T-cell (primary cell): Measurements from ENCODE around the gene TOX4. TPM values are rescaled to one million over a fixed set of nuclear protein-coding genes. Genes with fewer than 3 reads are reported as not detected.
A peak's percentile ranks its signal among the peaks of the same experiment; 100 is the strongest.

Experiments used
- ATAC-seq, 4 experiments: fragments of 200-7000 bp in 3 of 4; fragments of 150-1000 bp in 1 of 4; cut with Tn5 transposase; replicated peaks in 1 of 4; 1 replicate in 3 of 4; 2 replicates in 1 of 4; pipeline ENCODE4 v1.10.0; 2021; ENCODE audit warnings: moderate library complexity in 3 of 4, mild to moderate bottlenecking in 2 of 4, moderate number of reproducible peaks in 1 of 4
- CTCF ChIA-PET, 2 donors: fragments of 300-600 bp; sonication (Branson Sonifier 250); formaldehyde crosslinking; loops; one replicate each; lab custom pipeline; 2022; ENCODE audit warnings: antibody characterized with exemption in 2 of 2; lab: Charles Lee
- POLR2A ChIA-PET, 2 donors: fragments of 300-600 bp; sonication (Branson Sonifier 250); formaldehyde crosslinking; loops; one replicate each; lab custom pipeline; 2022; ENCODE audit warnings: antibody characterized with exemption in 2 of 2; lab: Charles Lee
- DNase-seq, 35 experiments: peaks; one replicate each; pipeline versions ENCODE4 v3.0.0 to v3.0.0-alpha.2; 2013 to 2023
- H3K27ac ChIP-seq: one replicate; pipeline ENCODE4 v1.5.1; 2013; ENCODE audit warnings: low read length
- H3K27me3 ChIP-seq, 2 experiments: replicated peaks in 1 of 2; 1 replicate in 1 of 2; 2 replicates in 1 of 2; pipeline versions ENCODE4 v1.6.1 to v1.7.0; 2013; ENCODE audit warnings: low read length in 1 of 2, mixed read lengths in 1 of 2; ENCODE audit not compliant: control insufficient read depth in 2 of 2, insufficient read depth in 2 of 2; ENCODE audit errors: extremely low read depth in 1 of 2
- H3K36me3 ChIP-seq, 2 donors: 1 replicate in 1 of 2; 2 replicates in 1 of 2; pipeline versions ENCODE4 v1.6.1 to v1.7.0; 2013; ENCODE audit warnings: low read length in 1 of 2; ENCODE audit not compliant: control insufficient read depth in 2 of 2, insufficient read depth in 1 of 2; ENCODE audit errors: extremely low read depth in 1 of 2
- H3K4me1 ChIP-seq, 2 experiments: 1 replicate in 1 of 2; 2 replicates in 1 of 2; pipeline versions ENCODE4 v1.6.1 to v1.7.0; 2013; ENCODE audit warnings: low read length in 2 of 2, mixed read lengths in 1 of 2; ENCODE audit not compliant: insufficient read depth in 2 of 2, control insufficient read depth in 1 of 2; ENCODE audit errors: extremely low read depth in 1 of 2
- H3K4me3 ChIP-seq, 2 donors: 1 replicate in 1 of 2; 2 replicates in 1 of 2; pipeline versions ENCODE4 v1.5.1 to v1.7.0; 2013; ENCODE audit warnings: mild to moderate bottlenecking in 2 of 2, low read length in 1 of 2, moderate library complexity in 1 of 2; ENCODE audit not compliant: control insufficient read depth in 1 of 2; ENCODE audit errors: extremely low read depth in 1 of 2
- H3K9me3 ChIP-seq: 2 replicates; pipeline ENCODE4 v1.7.0; 2013
- H3K27ac Mint-ChIP-seq, 2 donors: one replicate each; pipeline ENCODE4 v1.8.0; 2020 to 2021; ENCODE audit warnings: mild to moderate bottlenecking in 2 of 2, mixed read lengths in 2 of 2
- H3K27me3 Mint-ChIP-seq, 2 donors: one replicate each; pipeline ENCODE4 v1.8.0; 2021 to 2022; ENCODE audit warnings: mixed read lengths in 2 of 2
- H3K36me3 Mint-ChIP-seq: one replicate; pipeline ENCODE4 v1.8.0; 2021; ENCODE audit warnings: mixed read lengths
- H3K4me1 Mint-ChIP-seq, 3 donors: one replicate each; pipeline ENCODE4 v1.8.0; 2020 to 2022; ENCODE audit warnings: mixed read lengths in 3 of 3, mild to moderate bottlenecking in 1 of 3
- H3K4me3 Mint-ChIP-seq, 3 donors: one replicate each; pipeline ENCODE4 v1.8.0; 2020 to 2022; ENCODE audit warnings: mild to moderate bottlenecking in 3 of 3, mixed read lengths in 3 of 3, moderate library complexity in 3 of 3
- H3K9me3 Mint-ChIP-seq, 3 donors: one replicate each; pipeline ENCODE4 v1.8.0; 2020 to 2022; ENCODE audit warnings: mixed read lengths in 3 of 3
- WGBS: methylation state at CpG from one replicate; pipeline ENCODE4 v1.1.5; 2013; ENCODE audit warnings: missing lambda C conversion rate; ENCODE audit not compliant: insufficient coverage; 5-methylcytosine and 5-hydroxymethylcytosine counted together
- total RNA-seq, 35 experiments: library from RNA in 6 of 35; stranded (reverse) in 6 of 35; fragments of 120-200 nt in 1 of 35; gene quantifications; one replicate each; pipeline versions ENCODE4 v1.2.1 to v1.2.4 and lab custom pipeline; 2013 to 2026

TOX4 gene
- total RNA-seq, 5 donors from 2014 or later (not counting 1 experiment from before 2014, with no cell fraction given) = 68.7 to 95.6 (median 78.9) TPM

DNA sequence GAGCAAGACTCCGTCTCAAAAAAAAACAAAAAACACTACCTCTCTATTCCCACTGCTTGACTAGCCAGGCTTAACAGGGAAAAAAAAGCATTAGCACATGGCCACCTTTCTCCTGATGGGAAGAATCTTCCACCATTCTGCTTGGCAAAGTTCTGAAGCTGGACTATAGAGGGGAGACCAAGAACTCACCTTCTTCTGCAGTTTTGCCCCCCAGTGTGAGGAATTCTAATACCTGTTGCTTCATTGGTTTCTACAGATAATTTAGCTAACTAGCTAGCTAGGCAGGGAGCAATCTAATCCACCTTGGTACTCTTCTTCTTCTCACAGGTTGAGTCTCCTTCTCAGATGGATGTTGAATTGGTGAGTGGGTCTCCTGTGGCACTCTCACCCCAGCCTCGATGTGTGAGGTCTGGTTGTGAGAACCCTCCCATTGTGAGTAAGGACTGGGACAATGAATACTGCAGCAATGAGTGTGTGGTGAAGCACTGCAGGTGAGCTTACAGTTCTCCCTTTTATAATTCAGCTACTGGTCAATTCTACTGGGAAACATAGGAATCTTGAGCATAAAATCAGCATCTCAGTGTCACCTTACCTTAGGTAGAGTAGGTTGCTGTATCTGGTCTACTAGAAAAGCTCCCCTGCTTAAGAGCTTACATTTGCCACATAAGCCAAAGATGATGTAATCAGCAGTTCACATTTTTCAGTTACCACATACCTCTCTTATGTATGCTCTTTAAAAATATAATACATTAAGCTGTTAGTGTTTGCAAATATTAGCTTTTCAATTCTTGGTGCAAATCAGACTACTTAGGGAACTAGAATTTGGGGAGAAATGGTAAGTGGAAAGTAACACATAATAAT is 18.1 kb downstream of the TOX4 start:
- Histone ChIP-seq H3K27me3 (no peaks in the 10 kb centered on the region), H3K4me1 (peaks cover 4 to 6% of the 10 kb centered on the region in 2 experiments), H3K9me3 (no peaks in the 10 kb centered on the region), H3K27ac (no peak overlapping the region), H3K4me3 (no peak overlapping the region), H3K36me3 (peaks cover 0 to 85% of the 10 kb centered on the region in 2 donors)
- no peaks in the 10 kb centered on the region for H3K9me3 Mint-ChIP-seq
- H3K4me1 Mint-ChIP-seq = peaks cover 16% of the 10 kb centered on the region in 3 donors
- no peak for DNase-seq
- no peak overlapping the region for H3K4me3 Mint-ChIP-seq
- H3K36me3 Mint-ChIP-seq = peaks cover 51% of the 10 kb centered on the region
- POLR2A ChIA-PET = interaction anchor here (0.6 to 1.1 kb wide), 2 partner anchors 10 to 248 kb away, joined by 3 read pairs; no protein-coding TSS in a partner anchor
- CTCF ChIA-PET = interaction anchor here (0.6 to 1.5 kb wide), 5 partner anchors 17 to 1469 kb away, joined by 3 to 9 read pairs (median 4); partner anchors contain the start of gene CHD8 (in 1 of the 2)
- no peak for ATAC-seq
- no peaks in the 10 kb centered on the region for H3K27me3 Mint-ChIP-seq
- peak overlapping the region in 1 of 2 donors; percentile 44 for H3K27ac Mint-ChIP-seq
- 100% methylated on average over 1 of the region's 2 CpGs for WGBS

DNA sequence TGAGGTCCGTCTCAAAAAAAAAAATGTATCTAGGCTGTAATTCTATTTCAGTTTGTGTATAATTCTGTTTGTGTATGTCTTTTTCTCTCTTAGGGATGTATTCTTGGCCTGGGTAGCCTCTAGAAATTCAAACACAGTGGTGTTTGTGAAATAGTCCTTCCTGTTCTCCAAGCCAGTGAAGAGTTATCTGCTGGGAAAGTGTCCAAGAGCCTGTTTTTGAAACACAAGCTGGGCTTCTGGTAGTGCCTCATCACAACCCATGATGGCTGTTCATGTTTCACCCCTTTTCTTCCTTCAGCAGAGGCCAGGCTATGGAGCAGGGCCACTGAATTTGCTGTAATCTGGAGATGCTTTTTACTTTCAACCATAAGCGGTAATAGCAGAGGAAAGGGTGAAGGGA is 19.5 kb downstream of the TOX4 start:
- Mint-ChIP-seq H3K4me1 (peaks cover 20 to 23% (median 23%) of the 10 kb centered on the region in 3 donors), H3K27me3 (no peaks in the 10 kb centered on the region), H3K9me3 (no peaks in the 10 kb centered on the region), H3K27ac (no peak overlapping the region), H3K36me3 (peaks cover 58% of the 10 kb centered on the region), H3K4me3 (no peak overlapping the region)
- Histone ChIP-seq H3K4me3 (no peak overlapping the region), H3K36me3 (peaks cover 0 to 85% of the 10 kb centered on the region in 2 donors), H3K27me3 (no peaks in the 10 kb centered on the region), H3K9me3 (no peaks in the 10 kb centered on the region), H3K27ac (no peak overlapping the region), H3K4me1 (peaks cover 4 to 6% of the 10 kb centered on the region in 2 experiments)
- ChIA-PET POLR2A (no interaction called here), CTCF (interaction anchor here in 1 of 2 donors (1.5 kb wide), 1 partner anchor 60 kb away, joined by 6 read pairs; no protein-coding TSS in a partner anchor)
- DNase-seq = no peak
- no peak for ATAC-seq
- 100% methylated on average over 1 of the region's 2 CpGs for WGBS

GRCh38 chr14:21498540-21499526 is 21.8 kb downstream of the TOX4 start:
- Histone ChIP-seq H3K27ac (peak overlapping the region; percentile 11), H3K36me3 (peaks cover 0 to 91% of the 10 kb centered on the region in 2 donors), H3K9me3 (no peaks in the 10 kb centered on the region), H3K4me1 (peaks cover 4 to 6% of the 10 kb centered on the region in 2 experiments), H3K27me3 (no peaks in the 10 kb centered on the region), H3K4me3 (no peak overlapping the region)
- H3K27me3 Mint-ChIP-seq = no peaks in the 10 kb centered on the region
- 56% methylated on average over 3 of the region's 5 CpGs for WGBS
- H3K36me3 Mint-ChIP-seq = peaks cover 58% of the 10 kb centered on the region
- H3K27ac Mint-ChIP-seq = peak overlapping the region; percentile 58 to 77
- H3K4me1 Mint-ChIP-seq = peaks cover 20 to 31% (median 23%) of the 10 kb centered on the region in 3 donors
- POLR2A ChIA-PET = interaction anchor here (0.6 to 1.5 kb wide), 6 partner anchors 9 to 57 kb away, joined by 3 to 27 read pairs (median 4); partner anchors contain the start of gene METTL3 (in 1 of the 2)
- H3K9me3 Mint-ChIP-seq = no peaks in the 10 kb centered on the region
- peak in 14 of 35 experiments; percentile 4 to 79 (median 26) for DNase-seq
- peak; percentile 54 to 91 (median 64) for ATAC-seq
- no peak overlapping the region for H3K4me3 Mint-ChIP-seq
- CTCF ChIA-PET = interaction anchor here (0.6 to 2.9 kb wide), 34 partner anchors 9 to 1417 kb away, joined by 3 to 50 read pairs (median 6); partner anchors contain the start of genes METTL3 (in 2 of the 2), RAB2B (in 2 of the 2), TOX4 (in 2 of the 2) and CHD8 (in 1 of the 2)

DNA sequence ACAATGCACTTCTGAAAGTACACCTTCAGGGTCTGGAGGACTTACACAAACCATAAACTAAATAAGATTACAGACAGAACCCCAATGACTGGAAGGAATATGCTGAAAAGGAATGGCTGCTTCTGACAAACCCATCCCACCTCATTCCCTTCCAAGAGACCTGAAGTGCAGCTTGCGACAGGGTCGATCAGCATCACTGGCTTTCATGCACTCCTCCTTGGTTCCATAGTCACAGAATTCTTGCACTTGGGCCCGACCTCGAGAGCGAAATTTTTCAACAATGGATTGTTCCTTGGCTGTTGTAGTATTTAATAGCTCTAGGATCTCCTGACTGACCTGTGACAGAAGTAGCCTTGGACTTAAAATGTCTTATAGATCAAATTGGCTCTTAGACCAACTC is 24.6 kb downstream of the TOX4 start:
- Mint-ChIP-seq H3K27me3 (no peaks in the 10 kb centered on the region), H3K4me3 (no peak overlapping the region), H3K36me3 (peaks cover 41% of the 10 kb centered on the region), H3K27ac (no peak overlapping the region), H3K4me1 (peaks cover 32 to 41% (median 32%) of the 10 kb centered on the region in 3 donors), H3K9me3 (no peaks in the 10 kb centered on the region)
- ATAC-seq (no peak), DNase-seq (no peak)
- H3K9me3 ChIP-seq = no peaks in the 10 kb centered on the region
- no peak overlapping the region for H3K4me3 ChIP-seq
- H3K27me3 ChIP-seq = no peaks in the 10 kb centered on the region
- CTCF ChIA-PET = interaction anchor here in 1 of 2 donors (2.8 kb wide), 1 partner anchor 10 kb away, joined by 10 read pairs; the partner anchor contains the start of gene METTL3
- WGBS = 100% methylated on average over 2 of the region's 5 CpGs
- H3K4me1 ChIP-seq = peaks cover 6 to 8% of the 10 kb centered on the region in 2 experiments
- peaks cover 0 to 71% of the 10 kb centered on the region in 2 donors for H3K36me3 ChIP-seq
- POLR2A ChIA-PET = interaction anchor here in 1 of 2 donors (0.6 to 0.8 kb wide), 2 partner anchors 25 to 378 kb away, joined by 3 read pairs; no protein-coding TSS in a partner anchor
- no peak overlapping the region for H3K27ac ChIP-seq

- POLR2A ChIA-PET = interaction anchor here in 1 of 2 donors (0.5 kb wide), 1 partner anchor 53 kb away, joined by 4 read pairs; no protein-coding TSS in a partner anchor
- no peak overlapping the region for H3K4me3 ChIP-seq
Observed at GRCh38 chr14:21503376-21503775, 26.4 kb downstream of the TOX4 start.

More at GRCh38 chr14:21503376-21503775, 26.4 kb downstream of the TOX4 start:
- peaks cover 6 to 12% of the 10 kb centered on the region in 2 experiments for H3K4me1 ChIP-seq
- no peaks in the 10 kb centered on the region for H3K9me3 ChIP-seq
- peaks cover 42 to 54% (median 45%) of the 10 kb centered on the region in 3 donors for H3K4me1 Mint-ChIP-seq
- H3K4me3 Mint-ChIP-seq = no peak overlapping the region
- CTCF ChIA-PET = no interaction called here
- H3K36me3 Mint-ChIP-seq = peaks cover 43% of the 10 kb centered on the region
- 100% methylated on average over 2 of the region's 4 CpGs for WGBS
- peak overlapping the region in 1 of 2 donors; percentile 76 for H3K27ac Mint-ChIP-seq
- H3K9me3 Mint-ChIP-seq = no peaks in the 10 kb centered on the region
- peaks cover 0 to 64% of the 10 kb centered on the region in 2 donors for H3K36me3 ChIP-seq
- H3K27me3 Mint-ChIP-seq = no peaks in the 10 kb centered on the region
- DNase-seq (no peak), ATAC-seq (no peak)
- H3K27ac ChIP-seq = no peak overlapping the region
- H3K27me3 ChIP-seq = no peaks in the 10 kb centered on the region
